Epithelial cell of prostate (primary cell): Measurements from ENCODE around the gene FIBCD1.
A peak's percentile ranks its signal among the peaks of the same experiment; 100 is the strongest.
"Not testable (repeated sequence)": the region's sequence is repeated elsewhere in the genome, so short reads cannot be mapped to it uniquely, and the experiment has no call there.

ENCODE experiments used
- DNase-seq: peaks from one replicate; pipeline ENCODE4 v3.0.0-alpha.2; 2011; ENCODE audit warnings: low read depth, low spot score
- H3K27ac ChIP-seq: fragments of 450-650 bp; 2 replicates; pipeline ENCODE4 v1.5.1; 2017; ENCODE audit warnings: mild to moderate bottlenecking

Gene FIBCD1

GRCh38 chr9:130975156-130975555 is 36.1 kb upstream of the FIBCD1 start:
- no peak overlapping the region for H3K27ac ChIP-seq
- no peak for DNase-seq

DNA sequence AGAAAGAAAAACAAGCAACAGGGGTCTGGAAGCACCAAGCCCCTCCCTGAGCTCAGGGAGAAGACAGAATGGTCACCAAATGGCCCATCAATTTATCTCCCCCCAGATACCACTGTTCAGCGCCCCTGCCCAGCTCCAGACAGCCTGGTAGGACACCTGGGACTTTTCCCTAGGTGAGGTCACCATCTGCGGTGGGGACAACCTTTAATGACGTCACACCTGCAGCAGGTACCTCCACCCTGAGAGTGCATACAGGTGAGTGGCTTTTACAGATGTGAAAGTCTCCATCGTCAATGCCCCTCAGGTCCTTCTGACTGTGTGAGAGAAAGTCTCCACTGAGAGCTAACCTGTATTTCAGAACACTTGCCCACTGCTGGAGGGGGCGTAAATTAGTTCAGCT is 35.6 kb upstream of the FIBCD1 start:
- H3K27ac ChIP-seq: no peak overlapping the region
- DNase-seq: no peak

GRCh38 chr9:130973686-130974281 is 34.7 kb upstream of the FIBCD1 start:
- DNase-seq: no peak
- H3K27ac ChIP-seq: no peak overlapping the region

DNA sequence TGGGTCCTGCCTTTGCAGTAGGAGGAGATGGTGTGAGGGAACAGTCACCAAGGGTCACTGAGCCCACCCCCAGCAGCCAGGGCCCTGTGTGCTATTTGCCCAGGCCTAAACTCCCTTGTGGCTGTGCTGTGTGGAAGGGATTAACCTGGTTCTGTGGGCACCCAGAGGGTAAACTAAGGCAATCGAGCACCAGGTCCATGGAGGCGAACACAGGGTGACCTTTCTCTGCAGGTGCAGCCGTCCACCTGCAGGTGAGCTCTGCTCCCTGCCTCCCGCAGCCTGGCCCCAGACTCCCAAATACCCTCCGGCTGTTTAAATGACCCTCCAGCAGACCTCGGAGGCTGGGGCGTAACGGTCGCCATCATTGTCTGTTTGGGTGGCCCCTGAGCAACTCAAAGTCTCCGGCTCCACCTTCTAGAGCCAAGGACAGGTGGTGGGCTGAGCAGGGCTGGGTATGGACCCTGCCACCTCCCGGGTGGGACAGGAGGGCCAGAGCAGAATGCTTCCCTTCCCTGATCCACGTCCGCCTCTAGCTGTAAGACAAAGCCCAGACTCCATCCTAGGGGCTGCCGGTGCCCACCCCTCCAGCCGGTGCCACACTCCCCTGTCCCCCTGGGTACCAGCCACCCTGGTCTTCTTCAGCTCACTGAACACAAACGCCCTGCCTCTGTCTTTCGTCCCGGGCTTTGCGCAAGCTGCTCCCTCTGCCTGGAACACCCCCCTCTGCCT is 34.1 kb upstream of the FIBCD1 start:
- no peak overlapping the region for H3K27ac ChIP-seq
- no peak for DNase-seq

- no peak overlapping the region for H3K27ac ChIP-seq
These were observed 33.4 kb upstream of the FIBCD1 start for GRCh38 chr9:130972277-130972956.

DNA sequence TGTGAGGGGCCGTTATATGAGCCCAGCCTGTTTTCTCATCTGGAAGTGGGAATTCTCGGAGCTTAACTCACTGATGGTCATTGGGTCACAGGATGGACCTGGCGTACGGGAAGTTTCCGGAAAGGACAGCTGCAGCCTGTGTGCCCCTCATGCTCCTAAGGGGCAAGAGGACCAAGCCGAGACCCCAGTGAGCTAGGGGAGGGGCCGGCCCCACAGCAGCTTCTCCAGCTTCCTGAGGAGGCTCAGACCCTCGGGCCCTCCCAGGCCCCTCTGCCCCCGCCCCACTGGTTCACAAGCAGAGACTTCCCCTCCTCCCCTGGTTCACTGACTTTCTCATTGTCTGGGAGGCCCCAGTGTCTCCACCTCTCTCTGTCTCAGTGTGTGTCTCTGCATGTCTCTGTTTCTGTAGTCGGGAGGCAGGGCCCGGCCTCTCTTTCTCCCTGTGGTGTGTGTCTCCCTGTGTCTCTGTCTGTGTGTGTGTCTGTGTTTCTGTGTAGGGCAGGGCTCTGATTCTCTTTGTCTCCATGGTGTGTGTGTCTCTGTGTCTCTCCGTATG is 32.3 kb upstream of the FIBCD1 start:
- H3K27ac ChIP-seq: no peak overlapping the region
- DNase-seq: no peak

More at GRCh38 chr9:130972277-130972956, 33.4 kb upstream of the FIBCD1 start:
- DNase-seq: no peak

GRCh38 chr9:130970855-130971254 is 31.8 kb upstream of the FIBCD1 start:
- DNase-seq: no peak
- H3K27ac ChIP-seq: no peak overlapping the region

DNA sequence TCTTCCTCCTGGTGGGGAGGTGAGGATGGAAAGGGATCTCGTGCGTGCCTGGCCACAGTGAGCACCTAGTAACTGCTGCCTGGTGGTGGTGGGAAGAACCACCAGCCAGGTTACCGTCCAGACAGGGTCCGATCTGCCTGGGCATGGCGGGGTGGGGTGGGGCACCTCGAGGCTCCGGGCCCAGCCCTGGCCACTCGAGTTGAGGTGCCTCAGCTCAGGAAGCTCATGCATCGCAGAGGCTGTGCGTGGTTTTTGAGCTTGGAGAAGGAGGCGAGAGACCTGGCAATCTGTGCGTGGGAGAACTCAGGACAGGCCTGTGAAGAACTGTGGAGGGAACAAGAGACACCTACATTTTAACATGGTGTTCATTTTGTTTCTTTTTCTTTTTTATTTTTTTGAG is 31.0 kb upstream of the FIBCD1 start:
- DNase-seq: no peak

GRCh38 chr9:130965680-130966079 is 26.6 kb upstream of the FIBCD1 start:
- no peak overlapping the region for H3K27ac ChIP-seq
- no peak for DNase-seq

More for the DNA sequence above, 31.0 kb upstream of the FIBCD1 start:
- no peak overlapping the region for H3K27ac ChIP-seq

- no peak for DNase-seq
- no peak overlapping the region for H3K27ac ChIP-seq
These were observed 24.9 kb upstream of the FIBCD1 start for GRCh38 chr9:130963916-130964315.

- no peak overlapping the region for H3K27ac ChIP-seq
- DNase-seq: no peak
These were observed 24.4 kb upstream of the FIBCD1 start for GRCh38 chr9:130963337-130963908.

DNA sequence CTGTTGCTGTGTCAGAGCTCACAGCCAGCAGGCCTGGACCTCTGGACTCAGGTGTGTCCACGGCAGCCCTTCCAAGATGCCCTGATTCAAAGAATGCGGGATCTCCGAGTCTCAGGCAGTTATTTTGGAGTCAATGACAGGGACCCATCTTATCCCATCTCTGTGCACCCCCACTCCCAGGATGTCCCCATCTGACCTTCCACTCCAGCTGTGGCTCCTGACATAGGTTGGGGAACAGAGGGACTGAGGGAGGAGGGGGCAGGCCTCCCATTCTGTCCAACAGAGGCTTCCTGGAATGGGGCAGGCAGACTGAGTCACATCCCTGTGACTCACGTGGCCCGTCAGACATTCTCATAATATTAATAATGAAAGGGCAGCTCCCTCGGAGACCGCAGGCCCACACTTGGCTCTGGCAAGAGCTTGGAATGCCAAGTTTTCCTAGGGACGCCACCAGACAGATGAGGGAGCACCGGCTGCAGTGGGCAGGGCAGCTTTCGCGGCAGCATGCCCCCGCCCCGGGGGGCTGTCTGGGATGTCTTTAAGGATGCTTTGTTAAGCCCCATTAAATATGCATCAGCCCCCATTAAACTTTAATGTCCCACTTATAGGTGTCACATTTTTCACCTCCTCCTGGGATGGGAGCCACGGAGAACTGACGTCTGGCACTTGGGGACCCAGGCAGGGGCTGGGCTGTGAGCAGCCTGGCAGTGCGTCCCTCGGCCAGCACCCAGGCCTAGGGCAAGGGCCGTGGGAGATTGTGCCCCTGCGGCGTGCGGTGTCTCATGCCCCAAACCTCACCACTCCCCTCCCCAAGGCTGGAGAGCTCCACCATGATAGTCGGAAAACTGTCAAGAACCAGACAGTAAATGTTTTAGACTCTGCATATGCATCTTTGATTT is 23.6 kb upstream of the FIBCD1 start:
- DNase-seq: peak; percentile 78
- H3K27ac ChIP-seq: peak overlapping the region; percentile 28

- DNase-seq: no peak
- peak overlapping the region; percentile 28 for H3K27ac ChIP-seq
These were observed 22.7 kb upstream of the FIBCD1 start for GRCh38 chr9:130961511-130962300.

GRCh38 chr9:130960522-130961378 is 21.7 kb upstream of the FIBCD1 start:
- no peak overlapping the region for H3K27ac ChIP-seq
- no peak for DNase-seq

DNA sequence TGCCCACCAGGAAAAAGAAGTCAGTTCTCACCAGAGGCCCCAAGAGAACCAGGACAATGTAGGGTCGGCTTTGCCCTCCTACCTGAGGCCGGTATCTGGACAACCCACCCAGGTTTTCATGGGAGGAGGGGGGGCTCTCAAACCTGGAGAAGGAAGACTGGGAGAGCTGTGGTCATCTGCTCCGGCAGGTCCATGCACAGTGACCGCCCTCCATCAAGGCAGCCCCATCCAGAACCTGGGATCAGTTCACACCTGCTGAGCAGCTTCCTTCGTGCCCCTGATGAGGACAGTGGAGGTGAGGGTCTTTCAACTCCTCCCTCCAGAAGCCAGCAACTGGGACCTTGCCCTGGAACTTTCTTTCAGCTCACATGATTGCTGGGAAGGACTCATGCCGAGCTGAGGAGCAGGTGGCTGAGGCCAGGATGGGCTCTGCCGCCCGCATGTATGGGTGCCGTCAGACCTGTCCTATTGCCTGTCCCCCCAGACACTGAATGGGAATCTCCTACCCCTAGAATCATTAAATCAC is 20.8 kb upstream of the FIBCD1 start:
- no peak for DNase-seq
- no peak overlapping the region for H3K27ac ChIP-seq

DNA sequence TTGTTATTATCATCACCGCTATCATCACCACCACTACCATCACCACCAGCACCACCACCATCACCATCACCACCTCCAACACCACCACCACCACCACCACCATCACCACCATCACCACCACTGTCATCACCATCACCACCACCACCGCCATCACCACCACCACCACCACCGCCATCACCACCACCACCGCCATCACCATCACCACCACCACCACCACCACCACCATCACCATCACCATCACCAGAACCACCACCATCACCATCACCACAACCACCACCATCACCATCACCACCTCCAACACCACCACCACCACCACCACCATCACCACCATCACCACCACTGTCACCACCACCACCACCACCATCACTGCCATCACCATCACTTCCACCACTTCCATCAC is 19.5 kb upstream of the FIBCD1 start:
- H3K27ac ChIP-seq, DNase-seq: not testable (repeated sequence)

GRCh38 chr9:130957451-130958203 is 18.6 kb upstream of the FIBCD1 start:
- no peak overlapping the region for H3K27ac ChIP-seq
- DNase-seq: no peak
